ENCODE results near the gene LRFN2.

DNA sequence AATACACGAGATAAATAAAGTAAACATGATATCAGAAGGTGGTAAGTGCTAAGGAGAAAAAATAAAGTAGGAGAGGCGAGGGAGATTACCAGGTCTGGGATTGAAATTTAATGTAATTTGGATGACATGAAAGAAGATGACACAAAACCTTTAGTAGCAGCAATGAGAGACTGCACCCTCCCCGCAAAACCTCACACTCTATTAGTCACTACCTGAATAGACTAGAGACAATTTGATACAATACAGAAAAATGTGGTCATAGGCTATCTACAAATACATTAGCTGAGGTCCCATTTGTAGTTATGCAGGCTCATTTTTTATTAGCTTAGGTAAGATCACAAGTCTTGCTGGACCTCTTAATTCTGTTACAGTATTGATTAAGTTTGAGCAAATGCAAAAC, 125.5 kb downstream of the LRFN2 start:
- TF ChIP-seq, protein P1, sequence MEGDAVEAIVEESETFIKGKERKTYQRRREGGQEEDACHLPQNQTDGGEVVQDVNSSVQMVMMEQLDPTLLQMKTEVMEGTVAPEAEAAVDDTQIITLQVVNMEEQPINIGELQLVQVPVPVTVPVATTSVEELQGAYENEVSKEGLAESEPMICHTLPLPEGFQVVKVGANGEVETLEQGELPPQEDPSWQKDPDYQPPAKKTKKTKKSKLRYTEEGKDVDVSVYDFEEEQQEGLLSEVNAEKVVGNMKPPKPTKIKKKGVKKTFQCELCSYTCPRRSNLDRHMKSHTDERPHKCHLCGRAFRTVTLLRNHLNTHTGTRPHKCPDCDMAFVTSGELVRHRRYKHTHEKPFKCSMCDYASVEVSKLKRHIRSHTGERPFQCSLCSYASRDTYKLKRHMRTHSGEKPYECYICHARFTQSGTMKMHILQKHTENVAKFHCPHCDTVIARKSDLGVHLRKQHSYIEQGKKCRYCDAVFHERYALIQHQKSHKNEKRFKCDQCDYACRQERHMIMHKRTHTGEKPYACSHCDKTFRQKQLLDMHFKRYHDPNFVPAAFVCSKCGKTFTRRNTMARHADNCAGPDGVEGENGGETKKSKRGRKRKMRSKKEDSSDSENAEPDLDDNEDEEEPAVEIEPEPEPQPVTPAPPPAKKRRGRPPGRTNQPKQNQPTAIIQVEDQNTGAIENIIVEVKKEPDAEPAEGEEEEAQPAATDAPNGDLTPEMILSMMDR (conservative IDR thresholded peaks at IDR 0.05; ENCODE audit: low read depth, low read length): no peak
- no peak for TF ChIP-seq EZH2 (IDR thresholded peaks at IDR 0.05; ENCODE audit: borderline replicate concordance, low read depth, low read length, poor library complexity, severe bottlenecking)
